Common myeloid progenitor, CD34-positive (primary cell): ENCODE data around the gene CCDC27.

ENCODE experiments used
- CTCF ChIA-PET: fragments of 350-600 bp; sonication (Branson Sonifier 250); formaldehyde crosslinking; loops from one replicate; lab custom pipeline; 2021; ENCODE audit warnings: antibody characterized with exemption; lab: Charles Lee
- POLR2A ChIA-PET: fragments of 350-600 bp; sonication (Branson Sonifier 250); formaldehyde crosslinking; loops from one replicate; lab custom pipeline; 2021; ENCODE audit warnings: antibody characterized with exemption; lab: Charles Lee
- DNase-seq, 3 donors: peaks; one replicate each; pipeline versions ENCODE4 v3.0.0 to v3.0.0-alpha.2; 2013
- H3K27ac ChIP-seq, 2 experiments: 1 replicate in 1 of 2; 2 replicates in 1 of 2; pipeline ENCODE4 v1.7.0; 2013; ENCODE audit warnings: inconsistent platforms in 2 of 2, low read length in 2 of 2, mild to moderate bottlenecking in 2 of 2, low read depth in 1 of 2, moderate library complexity in 1 of 2; ENCODE audit not compliant: severe bottlenecking in 2 of 2, insufficient read depth in 1 of 2, poor library complexity in 1 of 2
- H3K27me3 ChIP-seq, 5 experiments: replicated peaks in 2 of 5; 1 replicate in 3 of 5; 2 replicates in 2 of 5; pipeline versions ENCODE4 v1.6.1 to v1.7.0; 2013; ENCODE audit warnings: low read length in 4 of 5, mild to moderate bottlenecking in 2 of 5, moderate library complexity in 2 of 5, inconsistent platforms in 1 of 5; ENCODE audit not compliant: insufficient read depth in 5 of 5, control insufficient read depth in 4 of 5
- H3K36me3 ChIP-seq, 4 experiments: 1 replicate in 2 of 4; 2 replicates in 2 of 4; pipeline versions ENCODE4 v1.6.1 to v1.7.0; 2013; ENCODE audit warnings: low read length in 3 of 4, control low read depth in 1 of 4, mild to moderate bottlenecking in 1 of 4; ENCODE audit not compliant: control insufficient read depth in 4 of 4, insufficient read depth in 4 of 4
- H3K4me1 ChIP-seq, 4 experiments: 1 replicate in 3 of 4; 2 replicates in 1 of 4; pipeline versions ENCODE4 v1.6.1 to v1.7.1; 2013; ENCODE audit warnings: low read length in 3 of 4, mild to moderate bottlenecking in 3 of 4, control low read depth in 1 of 4, inconsistent platforms in 1 of 4, moderate library complexity in 1 of 4; ENCODE audit not compliant: control insufficient read depth in 4 of 4, insufficient read depth in 4 of 4; ENCODE audit errors: control extremely low read depth in 1 of 4
- H3K4me3 ChIP-seq, 7 experiments: 1 replicate in 4 of 7; 2 replicates in 3 of 7; pipeline versions ENCODE4 v1.5.1 to v1.7.0; 2013; ENCODE audit warnings: mild to moderate bottlenecking in 7 of 7, low read length in 6 of 7, moderate library complexity in 6 of 7, inconsistent platforms in 2 of 7, low read depth in 2 of 7, control low read depth in 1 of 7; ENCODE audit not compliant: insufficient read depth in 4 of 7, control insufficient read depth in 1 of 7; ENCODE audit errors: extremely low read depth in 1 of 7
- H3K9me3 ChIP-seq, 5 experiments: 1 replicate in 4 of 5; 2 replicates in 1 of 5; pipeline versions ENCODE4 v1.6.1 to v1.7.1; 2013; ENCODE audit warnings: low read length in 4 of 5, mild to moderate bottlenecking in 2 of 5, inconsistent platforms in 1 of 5, low read depth in 1 of 5, moderate library complexity in 1 of 5; ENCODE audit not compliant: control insufficient read depth in 4 of 5, insufficient read depth in 2 of 5; ENCODE audit errors: control extremely low read depth in 1 of 5
- WGBS: methylation state at CpG from one replicate; pipeline ENCODE4 v1.1.5; 2013; ENCODE audit not compliant: insufficient coverage; 5-methylcytosine and 5-hydroxymethylcytosine counted together

CCDC27 gene

DNA sequence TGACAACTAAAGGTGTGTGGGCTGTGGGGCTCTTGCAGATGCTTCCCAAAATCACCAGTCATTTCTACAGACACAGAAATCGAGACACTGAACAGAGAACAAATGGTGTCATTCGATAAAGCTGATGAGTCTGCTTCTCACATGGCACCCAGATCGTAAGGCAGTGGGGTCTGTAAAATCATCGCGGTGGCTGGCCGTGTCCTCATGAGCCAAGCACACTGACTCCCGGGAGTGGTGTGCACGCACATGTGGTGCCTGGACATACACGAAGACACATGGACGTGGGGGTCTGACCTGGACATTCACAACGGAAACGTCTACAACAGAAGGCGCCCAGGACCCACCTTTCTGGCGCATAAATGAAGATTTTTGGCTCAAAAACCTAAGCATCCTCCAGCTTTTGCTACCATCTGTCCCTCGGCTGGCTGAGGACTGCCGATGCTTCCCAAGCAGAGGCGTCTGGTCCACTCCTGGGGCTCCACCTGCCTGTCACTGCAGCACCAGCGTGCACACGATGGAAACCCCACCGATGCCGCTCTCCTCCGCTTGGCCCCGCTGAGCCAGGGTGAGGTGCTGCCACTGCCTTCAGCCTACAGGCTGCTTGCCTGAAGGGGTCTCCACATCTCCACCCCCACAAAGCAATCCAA lies 27.1 kb downstream of the CCDC27 start:
- H3K4me1 ChIP-seq = peaks cover 0 to 20% (median 16%) of the 10 kb centered on the region in 4 experiments
- no peak overlapping the region for H3K4me3 ChIP-seq
- no peak for DNase-seq
- H3K27me3 ChIP-seq = no peaks in the 10 kb centered on the region
- 96% methylated on average over 23 of the region's 23 CpGs for WGBS
- no peaks in the 10 kb centered on the region for H3K9me3 ChIP-seq
- H3K27ac ChIP-seq = no peak overlapping the region
- H3K36me3 ChIP-seq = peaks cover 0 to 62% (median 48%) of the 10 kb centered on the region in 4 experiments
- ChIA-PET CTCF (interaction anchor here (0.9 to 4.2 kb wide), 2 partner anchors 15 to 52 kb away, joined by 3 to 18 read pairs; partner anchors contain the start of gene LRRC47), POLR2A (interaction anchor here (0.6 kb wide), 1 partner anchor 913 kb away, joined by 3 read pairs; no protein-coding TSS in a partner anchor)

DNA sequence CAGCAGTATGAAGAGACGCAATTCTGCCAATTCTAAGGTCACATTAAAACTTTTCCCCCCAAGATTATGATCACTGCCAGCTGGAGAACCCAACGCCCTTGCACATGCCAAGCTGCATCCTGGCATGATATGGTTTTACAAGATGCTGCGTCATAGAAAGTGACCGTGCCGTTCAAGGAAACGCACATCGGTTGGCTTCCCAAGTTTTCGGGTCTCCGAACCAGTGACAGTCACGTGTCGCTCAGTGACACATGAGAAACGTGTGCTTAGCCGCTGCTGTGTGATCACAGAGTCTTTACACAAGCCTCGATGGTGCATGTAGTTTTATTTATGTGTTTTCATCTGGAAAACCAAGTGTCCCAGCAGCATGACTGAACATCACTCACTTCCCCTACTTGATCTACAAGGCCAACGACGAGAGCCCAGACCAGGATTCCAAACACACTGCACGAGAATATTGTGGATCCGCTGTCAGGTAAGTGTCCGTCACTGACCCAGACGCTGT lies 27.7 kb downstream of the CCDC27 start:
- Histone ChIP-seq H3K36me3 (peaks cover 0 to 68% (median 51%) of the 10 kb centered on the region in 4 experiments), H3K27ac (no peak overlapping the region), H3K4me3 (no peak overlapping the region), H3K9me3 (no peaks in the 10 kb centered on the region), H3K27me3 (no peaks in the 10 kb centered on the region), H3K4me1 (peaks cover 0 to 14% (median 12%) of the 10 kb centered on the region in 4 experiments)
- WGBS = 96% methylated on average over 19 of the region's 20 CpGs
- ChIA-PET CTCF (no interaction called here), POLR2A (no interaction called here)
- no peak for DNase-seq

DNA sequence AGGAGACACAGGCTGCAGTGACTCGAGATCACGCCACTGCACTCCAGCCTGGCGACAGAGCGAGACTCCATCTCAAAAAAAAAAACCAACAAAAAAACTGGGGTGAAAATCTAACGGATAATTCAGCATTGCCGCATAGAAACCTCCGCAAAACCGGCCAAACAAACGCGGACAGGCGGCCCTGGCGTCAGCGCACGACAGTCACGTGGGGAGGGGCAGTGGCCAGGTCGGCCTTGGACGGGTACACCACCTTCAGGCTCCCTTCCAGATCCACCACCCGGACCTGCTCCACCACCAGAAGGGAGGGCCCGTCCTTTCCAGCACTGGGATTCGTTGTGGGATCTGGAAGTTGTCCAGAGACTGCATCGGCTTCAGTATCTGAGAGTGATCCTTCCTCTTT lies 28.7 kb downstream of the CCDC27 start:
- ChIA-PET CTCF (no interaction called here), POLR2A (no interaction called here)
- peaks cover 0 to 5% (median 3%) of the 10 kb centered on the region in 4 experiments for H3K4me1 ChIP-seq
- no peak for DNase-seq
- no peak overlapping the region for H3K4me3 ChIP-seq
- H3K27ac ChIP-seq = no peak overlapping the region
- no peaks in the 10 kb centered on the region for H3K27me3 ChIP-seq
- 96% methylated on average over 18 of the region's 21 CpGs for WGBS
- H3K36me3 ChIP-seq = peaks cover 0 to 73% (median 59%) of the 10 kb centered on the region in 4 experiments
- no peaks in the 10 kb centered on the region for H3K9me3 ChIP-seq

DNA sequence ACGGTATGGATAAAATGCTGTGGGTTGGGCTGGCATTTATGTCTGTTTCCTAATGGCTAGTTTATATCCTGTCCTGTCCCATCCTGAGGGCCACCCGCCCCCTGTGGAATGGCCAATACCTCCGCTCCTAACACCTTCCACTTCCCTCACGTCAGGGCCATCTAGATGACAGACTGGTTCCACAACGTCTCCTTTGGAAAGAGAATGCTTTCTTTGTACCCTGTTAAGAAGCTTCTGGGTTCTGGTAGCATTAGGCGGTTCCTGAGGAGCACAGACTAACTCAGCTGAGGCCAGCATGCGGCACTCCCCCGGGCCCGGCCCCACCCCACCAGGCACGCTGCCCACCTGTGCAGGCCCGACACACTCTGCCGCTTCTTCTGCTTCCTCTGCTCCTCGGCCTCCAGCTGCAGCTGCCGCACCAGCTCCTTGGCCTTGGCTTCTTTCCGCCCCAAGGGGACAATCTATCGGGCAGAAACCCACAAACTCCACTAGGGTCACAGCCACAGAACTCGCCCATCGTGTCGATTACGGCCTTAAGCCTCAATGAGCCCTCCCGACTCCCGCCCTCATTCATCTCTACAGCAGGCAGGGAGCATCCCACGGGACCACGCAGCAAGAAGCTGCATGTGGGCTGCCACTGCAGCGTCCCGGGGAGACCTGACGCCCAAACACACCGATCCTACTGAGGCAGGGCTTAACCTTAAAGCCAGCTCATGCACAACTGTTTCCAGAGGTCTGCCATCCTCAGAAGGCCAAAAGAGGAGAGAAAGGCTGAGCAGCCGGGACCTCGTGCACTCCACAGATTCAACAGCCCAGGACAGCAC lies 31.6 kb downstream of the CCDC27 start:
- no peaks in the 10 kb centered on the region for H3K9me3 ChIP-seq
- peaks cover 0 to 93% (median 78%) of the 10 kb centered on the region in 4 experiments for H3K36me3 ChIP-seq
- POLR2A ChIA-PET = no interaction called here
- H3K4me1 ChIP-seq = no peaks in the 10 kb centered on the region
- no peak for DNase-seq
- CTCF ChIA-PET = interaction anchor here (0.9 to 1.7 kb wide), 2 partner anchors 10 kb away, joined by 3 to 6 read pairs; no protein-coding TSS in a partner anchor
- no peak overlapping the region for H3K4me3 ChIP-seq
- WGBS = 95% methylated on average over 28 of the region's 30 CpGs
- no peaks in the 10 kb centered on the region for H3K27me3 ChIP-seq
- H3K27ac ChIP-seq = no peak overlapping the region

DNA sequence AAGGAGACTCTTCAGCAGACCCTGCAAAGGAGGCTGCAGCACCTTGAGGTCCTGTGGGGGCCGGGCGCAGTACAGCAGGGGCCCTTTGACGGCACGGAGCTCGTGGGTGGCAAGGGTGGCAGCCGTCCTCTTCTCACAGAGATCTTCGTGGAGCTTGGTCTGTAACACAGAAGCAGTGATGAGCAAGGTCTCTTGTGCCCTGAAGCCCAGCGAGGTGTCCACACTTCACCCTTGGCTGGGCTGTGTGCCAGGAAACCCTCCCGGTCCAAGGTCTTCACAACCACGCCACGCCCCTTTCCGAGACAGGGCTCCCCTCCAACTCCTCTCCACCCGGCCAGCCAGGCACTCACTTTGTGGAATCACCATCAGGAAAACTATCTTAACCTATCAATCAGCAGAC lies 32.8 kb downstream of the CCDC27 start:
- Histone ChIP-seq H3K27ac (no peak overlapping the region), H3K4me3 (no peak overlapping the region), H3K27me3 (no peaks in the 10 kb centered on the region), H3K36me3 (peaks cover 0 to 92% (median 72%) of the 10 kb centered on the region in 4 experiments), H3K4me1 (no peaks in the 10 kb centered on the region), H3K9me3 (no peaks in the 10 kb centered on the region)
- WGBS = 96% methylated on average over 12 of the region's 13 CpGs
- ChIA-PET CTCF (interaction anchor here (0.6 to 1.7 kb wide), 3 partner anchors 9 to 1886 kb away, joined by 3 to 6 read pairs (median 3); no protein-coding TSS in a partner anchor), POLR2A (no interaction called here)
- no peak for DNase-seq

DNA sequence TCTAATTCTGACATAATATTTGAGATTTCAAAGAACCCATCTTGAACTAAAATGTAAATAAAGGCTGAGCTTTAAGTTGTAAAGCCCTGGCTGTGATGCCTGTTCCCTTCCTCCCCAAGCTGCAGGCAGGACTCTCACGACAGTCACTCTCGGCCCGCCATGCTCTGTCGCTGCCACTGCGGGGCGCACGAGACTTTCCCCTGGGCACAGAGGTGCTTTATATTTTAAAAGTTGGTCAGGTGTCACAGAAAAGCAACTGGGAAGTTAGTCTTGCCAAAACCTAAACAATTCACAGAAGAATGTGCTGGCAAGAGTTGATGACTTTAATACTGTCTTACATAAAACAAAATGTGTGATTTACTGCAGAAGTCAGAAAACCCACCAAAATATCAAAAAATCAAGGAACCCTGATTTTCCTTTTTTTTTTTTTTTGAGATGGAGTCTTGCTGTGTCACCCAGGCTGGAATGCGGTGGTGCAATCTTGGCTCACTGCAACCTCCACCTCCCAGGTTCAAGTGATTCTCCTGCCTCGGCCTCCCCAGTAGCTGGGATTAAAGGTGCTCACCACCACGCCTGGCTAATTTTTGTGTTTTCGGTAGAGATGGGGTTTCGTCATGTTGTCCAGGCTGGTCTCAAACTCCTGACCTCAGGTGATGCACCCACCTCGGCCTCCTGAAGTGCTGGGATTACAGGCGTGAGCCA lies 33.4 kb downstream of the CCDC27 start:
- CTCF ChIA-PET = interaction anchor here (0.6 to 1.7 kb wide), 3 partner anchors 8 to 1887 kb away, joined by 3 to 6 read pairs (median 3); no protein-coding TSS in a partner anchor
- POLR2A ChIA-PET = no interaction called here
- 97% methylated on average over 7 of the region's 14 CpGs for WGBS

More for the DNA sequence above, 33.4 kb downstream of the CCDC27 start:
- Histone ChIP-seq H3K9me3 (no peaks in the 10 kb centered on the region), H3K4me1 (no peaks in the 10 kb centered on the region), H3K27me3 (no peaks in the 10 kb centered on the region), H3K36me3 (peaks cover 0 to 92% (median 68%) of the 10 kb centered on the region in 4 experiments), H3K27ac (no peak overlapping the region), H3K4me3 (no peak overlapping the region)
- DNase-seq = peak in 2 of 3 donors; percentile 24 to 27
